GM10847 (cell line): Measurements from ENCODE around the gene TNFSF13B.

Experiments used
- POLR2A ChIP-seq: IDR thresholded peaks from 2 replicates; pipeline ENCODE4 v1.6.1; 2011; ENCODE audit not compliant: insufficient read length; ENCODE audit errors: extremely low read depth

TNFSF13B gene

DNA sequence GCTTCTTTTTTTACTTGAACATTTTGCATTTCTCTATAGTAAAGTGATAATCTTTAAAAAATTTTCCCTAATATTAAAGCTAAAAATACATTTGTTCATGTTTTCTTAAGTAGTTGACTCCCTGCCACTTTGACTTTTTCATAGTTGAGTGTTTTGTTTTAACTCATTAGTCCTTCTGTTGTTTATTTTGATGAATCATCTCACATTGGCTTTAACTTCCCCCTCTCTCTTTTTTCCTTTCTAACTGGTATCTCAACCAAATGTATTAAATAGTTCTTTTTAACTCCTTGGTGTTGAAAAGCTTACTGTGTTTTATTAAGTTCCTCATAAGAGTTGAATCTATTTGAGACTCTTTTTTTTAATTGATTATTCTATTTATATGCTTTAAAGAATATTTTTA, 2.8 kb downstream of the TNFSF13B start:
- TF ChIP-seq POLR2A: no peak

DNA sequence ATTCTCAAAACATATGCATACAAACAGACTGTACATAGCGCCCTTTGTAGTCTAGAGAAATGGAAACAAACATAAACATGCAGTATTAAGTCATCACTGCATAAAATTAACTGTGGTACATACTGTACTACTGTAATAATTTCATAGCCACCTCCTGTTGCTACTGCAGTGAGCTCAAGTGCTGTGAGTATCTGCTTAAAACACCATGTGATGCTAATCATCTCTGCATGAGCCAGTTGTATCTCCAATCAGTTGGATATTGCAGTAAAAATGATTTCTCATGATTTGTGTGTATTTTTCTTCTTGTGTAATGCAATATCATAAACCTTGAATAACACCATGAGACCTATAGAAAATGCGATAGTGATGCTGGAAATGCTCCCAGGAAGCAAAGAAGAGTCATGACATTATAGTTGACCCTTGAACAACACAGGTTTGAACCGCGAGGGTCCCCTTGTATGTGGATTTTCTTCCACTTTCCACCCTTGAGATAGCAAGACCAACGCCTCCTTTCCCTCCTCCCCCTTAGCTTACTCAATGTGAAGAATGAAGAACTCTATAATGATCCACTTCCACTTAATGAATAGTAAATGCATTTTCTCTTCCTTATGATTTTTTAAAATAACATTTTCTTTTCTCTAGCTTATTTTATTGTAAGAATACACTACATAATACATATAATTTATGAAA, 4.1 kb downstream of the TNFSF13B start:
- TF ChIP-seq POLR2A: no peak

DNA sequence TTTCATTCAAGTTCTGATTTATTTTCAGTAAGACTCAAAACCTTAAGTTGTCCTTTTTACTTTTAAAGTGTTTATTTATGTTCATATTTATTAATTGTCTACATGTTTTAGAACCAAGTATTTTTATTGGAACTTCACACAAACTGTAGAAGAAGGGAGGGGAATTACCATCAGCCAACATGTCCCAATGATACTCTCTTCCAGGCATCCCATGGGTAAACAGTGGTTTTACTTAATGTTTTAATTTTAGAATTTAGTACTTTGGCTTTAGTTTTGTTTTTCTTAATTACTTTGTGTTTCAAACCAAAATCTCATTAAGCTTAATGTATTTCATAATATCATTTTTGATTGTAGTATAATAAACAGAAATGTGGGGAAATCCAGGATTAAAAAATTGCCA, 5.2 kb downstream of the TNFSF13B start:
- no peak for TF ChIP-seq POLR2A

DNA sequence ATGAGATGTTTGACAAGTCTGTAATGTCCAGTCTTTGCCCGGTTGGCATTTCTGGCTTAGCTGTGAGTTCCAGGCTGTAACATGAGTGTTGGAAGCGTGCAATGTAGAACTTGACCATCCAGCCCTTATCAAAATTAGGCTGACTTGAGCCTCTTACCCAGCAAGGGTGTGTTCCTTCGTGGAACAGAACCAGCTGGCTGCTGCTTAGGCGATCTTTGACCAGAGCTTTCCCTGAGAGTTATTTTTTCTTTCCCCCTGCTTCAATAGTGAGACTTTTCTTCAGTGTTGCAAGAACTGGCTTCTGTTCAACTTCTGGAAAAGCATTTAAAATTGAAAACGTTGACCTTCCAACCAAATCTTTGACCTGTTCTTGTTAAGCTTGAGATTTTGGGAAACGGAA, 6.5 kb downstream of the TNFSF13B start:
- no peak for TF ChIP-seq POLR2A

DNA sequence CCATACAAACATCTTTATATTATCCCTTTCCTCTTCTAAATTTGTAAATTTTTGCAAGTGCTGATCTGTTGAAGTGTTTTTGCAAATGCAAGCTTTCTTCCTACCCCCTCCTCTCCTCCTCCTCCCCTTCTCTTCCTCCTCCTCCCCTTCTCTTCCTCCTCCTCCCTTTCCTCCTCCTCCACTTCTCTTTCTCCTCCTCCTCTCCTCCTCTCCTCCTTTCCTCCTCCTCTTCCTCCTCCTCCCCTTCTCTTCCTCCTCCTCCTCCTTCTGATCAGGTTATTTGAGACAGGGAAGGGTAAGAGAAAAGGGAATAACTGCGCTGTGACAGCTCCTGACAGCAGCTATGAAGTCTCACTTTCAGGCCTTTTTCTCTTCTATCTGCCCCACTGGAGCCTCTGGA, 8.9 kb downstream of the TNFSF13B start:
- TF ChIP-seq POLR2A: no peak

DNA sequence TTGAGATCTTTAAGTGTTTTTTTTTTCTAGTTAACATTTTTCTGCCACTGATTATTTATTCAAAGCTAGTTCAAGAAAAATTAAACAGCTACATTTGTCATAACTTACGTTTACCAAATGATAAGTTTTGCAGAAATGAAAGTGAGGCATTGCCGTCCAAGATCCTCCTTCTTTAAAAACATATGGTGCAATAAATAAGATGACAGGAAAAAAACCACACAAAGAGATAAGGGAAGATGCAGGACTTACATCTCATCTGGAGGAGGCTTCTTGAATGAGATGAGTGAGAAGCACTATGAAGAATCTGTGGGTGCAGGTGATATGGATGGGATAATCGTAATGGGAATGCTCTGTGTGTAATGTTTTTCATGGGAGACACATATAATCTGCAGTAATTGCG, 12.4 kb downstream of the TNFSF13B start:
- no peak for TF ChIP-seq POLR2A

DNA sequence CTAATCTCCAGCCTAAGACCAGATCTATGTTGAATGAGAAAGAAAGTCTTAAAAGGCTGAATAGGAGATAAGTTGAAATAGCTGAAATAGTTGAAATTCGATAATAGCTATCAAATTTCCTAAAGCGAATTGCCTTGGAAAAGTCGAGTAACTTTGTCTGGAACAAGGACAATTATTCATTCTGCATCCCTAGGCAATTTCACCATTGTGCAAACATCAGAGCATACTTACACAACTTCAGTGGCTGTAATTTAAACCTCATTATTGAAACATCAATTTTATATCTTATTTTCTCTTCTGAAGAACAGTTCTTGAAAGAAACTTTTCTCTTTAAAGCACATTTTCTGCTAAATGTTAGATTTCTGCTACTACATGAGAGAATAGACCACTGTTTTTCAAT, 13.6 kb downstream of the TNFSF13B start:
- TF ChIP-seq POLR2A: no peak

DNA sequence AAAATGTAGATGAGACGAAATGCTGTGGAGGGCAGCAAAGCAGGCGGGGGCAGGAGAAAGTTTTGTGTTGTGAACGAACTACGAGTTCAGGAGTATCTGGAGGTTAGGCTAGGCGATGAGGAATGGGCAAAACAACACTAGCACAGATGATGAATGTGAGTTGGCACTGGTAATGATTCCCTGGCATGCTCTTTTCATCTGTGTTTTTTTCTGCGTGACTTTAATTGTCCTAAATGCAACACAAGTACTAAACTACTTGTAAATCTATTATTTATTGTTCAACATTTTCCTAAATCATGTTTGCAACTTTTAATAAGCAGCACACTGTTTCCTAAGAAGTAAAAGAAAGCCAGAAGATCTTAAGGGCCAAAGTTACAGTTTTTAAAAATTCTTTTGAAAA, 19.2 kb downstream of the TNFSF13B start:
- TF ChIP-seq POLR2A: no peak

DNA sequence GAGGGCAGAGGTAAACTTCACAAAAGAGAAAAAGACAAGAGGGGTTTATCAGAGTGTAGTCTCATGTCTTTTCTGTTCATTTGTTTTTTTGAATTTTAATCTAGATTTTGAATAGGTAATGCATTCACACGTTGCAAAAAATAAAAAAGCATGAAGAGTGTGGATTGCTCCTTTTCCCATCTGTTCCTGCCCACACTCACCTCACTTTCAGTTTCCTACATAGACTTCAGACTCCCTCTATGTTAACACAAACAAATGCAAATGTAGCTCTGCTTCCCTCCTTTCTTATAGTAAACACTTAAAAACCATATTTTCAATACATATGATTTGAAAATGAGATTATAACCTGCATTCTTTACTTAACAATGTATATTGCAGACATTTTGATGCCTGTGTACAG, 20.3 kb downstream of the TNFSF13B start:
- TF ChIP-seq POLR2A: no peak

DNA sequence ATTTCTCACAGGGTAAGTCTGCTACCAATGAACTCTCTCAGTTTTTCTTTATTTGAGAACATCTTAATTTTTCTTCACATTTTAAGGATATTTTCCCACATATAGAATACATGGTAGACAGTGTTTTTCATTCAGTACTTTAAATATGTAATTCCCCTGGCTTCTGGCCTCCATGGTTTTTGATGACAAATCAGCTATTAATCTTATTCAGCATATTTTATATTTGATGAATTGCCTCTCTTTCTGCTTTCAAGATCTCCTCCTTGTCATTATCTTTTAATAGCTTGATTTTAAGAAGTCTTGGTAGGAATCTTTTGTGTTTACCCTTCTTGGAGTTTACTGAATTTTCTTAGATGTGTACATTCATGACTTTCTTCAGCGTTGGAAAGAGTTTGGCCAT, 27.6 kb downstream of the TNFSF13B start:
- no peak for TF ChIP-seq POLR2A

DNA sequence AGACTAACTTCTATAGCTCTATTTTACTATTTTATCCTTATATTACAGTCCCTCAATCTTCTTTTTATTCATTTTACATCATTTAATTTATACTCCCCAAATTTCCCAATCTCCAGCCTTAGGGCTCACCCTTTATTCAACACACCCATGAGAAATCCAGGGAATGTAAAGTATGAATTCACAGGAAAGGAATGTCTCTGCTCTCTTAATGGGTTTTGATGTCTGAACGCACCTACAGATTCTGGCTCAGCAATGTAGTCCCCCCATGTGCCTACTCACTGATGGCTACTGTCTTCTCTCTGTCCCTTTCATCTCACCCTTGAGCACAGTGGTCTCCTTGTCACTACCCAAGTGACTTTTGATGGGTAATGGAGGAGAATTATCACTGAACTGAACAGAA, 32.8 kb downstream of the TNFSF13B start:
- TF ChIP-seq POLR2A: no peak

DNA sequence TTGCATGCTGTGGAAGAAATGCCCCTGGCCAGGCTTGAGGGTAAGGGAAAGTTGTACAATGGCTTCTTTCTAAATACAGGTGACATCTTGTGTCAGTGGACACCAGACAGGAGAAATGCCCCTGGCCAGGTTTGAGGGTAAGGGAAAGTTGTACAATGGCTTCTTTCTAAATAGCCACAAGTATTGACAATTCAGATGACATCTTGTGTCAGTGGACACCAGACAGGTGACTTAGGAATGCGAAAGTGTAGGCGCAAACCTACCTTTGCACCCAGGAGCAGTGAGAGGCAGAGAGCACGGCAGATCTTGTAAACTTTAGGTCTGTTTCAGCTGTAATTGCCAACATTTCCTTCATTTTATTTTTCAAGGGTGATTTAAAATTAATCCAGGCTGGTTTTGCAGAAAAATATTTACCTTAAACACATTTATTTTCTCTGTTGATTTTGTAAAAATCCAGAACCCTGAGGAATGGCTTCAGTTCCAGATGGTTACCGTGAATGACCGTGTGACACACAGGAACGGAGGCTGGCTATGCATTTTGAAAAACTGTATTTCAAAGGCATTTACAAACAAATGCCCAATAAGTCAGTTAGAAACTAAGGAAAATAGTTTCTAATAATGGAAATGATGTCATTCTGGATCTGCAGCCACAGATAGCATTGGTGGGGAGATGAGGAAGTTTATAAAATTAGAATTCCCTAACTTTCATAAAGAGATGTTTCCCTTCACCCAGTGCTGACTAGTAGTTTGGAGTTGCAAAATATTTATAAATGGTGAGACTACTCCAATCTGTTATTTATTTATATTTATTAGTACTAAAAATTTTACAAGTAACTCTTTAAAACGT, 34.9 kb downstream of the TNFSF13B start:
- TF ChIP-seq POLR2A: no peak

DNA sequence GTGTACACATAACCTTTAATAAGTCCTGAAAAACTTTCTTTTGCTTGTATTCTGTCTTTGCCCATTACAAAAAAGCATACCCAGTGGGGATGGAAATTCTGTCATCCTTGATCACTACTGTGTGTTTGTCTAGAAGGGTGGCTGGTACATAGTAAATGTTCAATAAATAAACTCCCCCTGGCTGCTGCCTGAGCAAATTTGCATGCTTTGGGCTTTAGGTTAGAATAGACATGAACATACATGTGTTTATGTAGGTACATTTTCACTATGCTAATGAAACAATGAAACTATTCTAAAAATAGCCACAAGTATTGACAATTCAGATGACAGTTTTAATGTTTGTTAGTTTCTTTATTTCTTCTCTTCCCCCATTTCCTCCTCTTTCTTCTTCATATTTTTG, 36.1 kb downstream of the TNFSF13B start:
- TF ChIP-seq POLR2A: no peak

DNA sequence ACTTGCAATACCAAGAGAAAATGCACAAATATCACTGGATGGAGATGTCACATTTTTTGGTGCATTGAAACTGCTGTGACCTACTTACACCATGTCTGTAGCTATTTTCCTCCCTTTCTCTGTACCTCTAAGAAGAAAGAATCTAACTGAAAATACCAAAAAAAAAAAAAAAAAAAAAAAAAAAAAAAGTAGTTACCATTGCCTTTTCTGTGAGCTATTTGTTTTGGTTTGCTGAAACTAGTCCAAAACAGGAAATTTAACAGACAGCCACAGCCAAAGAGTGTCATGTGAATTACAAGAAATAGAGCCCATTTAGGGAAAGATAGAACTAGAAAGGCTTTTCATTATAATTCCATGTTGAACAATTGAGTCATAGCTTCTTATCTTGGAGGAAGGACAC, 37.3 kb downstream of the TNFSF13B start:
- TF ChIP-seq POLR2A: no peak

DNA sequence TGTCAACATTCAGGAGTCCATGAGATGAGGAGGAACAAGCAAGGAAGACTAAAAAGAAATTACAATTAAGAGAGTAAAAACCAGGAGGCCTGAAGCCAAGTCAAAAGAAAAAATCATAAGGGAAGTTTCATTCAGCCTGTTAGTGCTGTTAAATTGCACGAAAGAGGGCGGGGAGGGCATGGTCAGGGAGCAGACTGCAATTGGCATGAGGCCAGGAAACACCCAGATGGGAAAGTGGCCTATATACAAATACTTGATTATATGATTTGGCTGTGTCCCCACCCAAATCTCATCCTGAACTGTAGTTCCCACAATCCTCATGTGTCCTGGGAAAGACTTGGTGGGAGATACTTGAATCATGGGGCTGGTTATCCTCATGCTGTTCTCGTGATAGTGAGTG, 43.9 kb downstream of the TNFSF13B start:
- no peak for TF ChIP-seq POLR2A

DNA sequence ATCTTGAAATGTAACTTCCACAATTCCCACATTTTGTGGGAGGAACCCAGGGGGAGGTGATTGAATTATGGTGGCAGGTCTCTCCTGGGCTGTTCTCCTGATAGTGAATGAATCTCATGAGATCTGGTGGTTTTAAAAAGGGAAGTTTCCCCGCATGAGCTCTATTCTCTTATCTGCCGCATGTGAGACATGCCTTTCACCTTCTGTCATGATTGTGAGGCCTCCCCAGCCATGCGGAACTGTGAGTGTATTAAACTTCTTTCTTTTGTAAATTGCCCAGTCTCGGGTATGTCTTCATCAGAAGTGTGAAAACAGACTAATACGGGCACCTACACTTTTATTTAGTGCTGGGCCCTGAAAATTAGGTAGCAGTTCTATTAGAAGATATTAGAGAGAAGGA, 45.8 kb downstream of the TNFSF13B start:
- TF ChIP-seq POLR2A: no peak

DNA sequence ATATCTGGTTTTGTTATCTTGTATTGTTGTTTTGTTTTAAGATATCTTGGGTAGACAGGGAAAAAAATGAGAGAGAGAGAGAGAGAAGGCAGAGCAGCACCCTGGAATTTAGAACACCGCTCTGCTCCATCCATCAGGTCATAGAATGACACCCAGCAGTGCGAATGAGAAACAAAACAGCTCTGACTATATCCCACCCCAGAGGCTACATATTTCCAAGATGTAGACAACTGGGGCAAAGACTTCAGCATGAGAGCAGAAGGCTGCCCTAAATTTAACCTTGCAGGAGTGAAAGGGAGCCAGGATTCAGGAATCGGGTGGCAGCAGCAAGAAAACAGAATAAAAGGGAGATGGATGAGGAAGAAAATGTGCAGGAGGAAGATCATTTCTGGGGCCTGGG, 46.5 kb downstream of the TNFSF13B start:
- TF ChIP-seq POLR2A: no peak

DNA sequence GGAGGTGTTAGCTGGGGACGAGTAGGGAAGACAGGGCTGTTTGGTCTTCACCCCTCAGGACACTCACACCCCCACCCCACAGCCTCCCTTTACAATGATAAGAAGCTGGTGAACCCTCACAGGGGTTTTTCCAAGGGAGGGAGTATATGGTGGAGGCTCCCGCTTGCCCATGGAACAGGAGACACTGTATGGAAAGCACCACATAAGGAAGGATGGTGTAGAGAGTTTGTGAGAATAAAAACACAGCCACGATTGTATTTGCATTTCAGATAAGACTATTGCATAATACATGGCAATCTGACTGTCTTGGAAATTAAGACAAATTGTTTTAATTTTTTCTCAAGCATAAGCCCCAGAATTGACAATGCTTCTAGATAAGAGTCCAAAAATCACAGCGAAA, 46.9 kb downstream of the TNFSF13B start:
- no peak for TF ChIP-seq POLR2A
